ENCODE measurements around the gene SERBP1. TPM values are rescaled to one million over a fixed set of nuclear protein-coding genes. Genes with fewer than 3 reads are reported as not detected.

SERBP1 gene
- total RNA-seq, 1 experiment from 2014 or later: 325 TPM

- DNase-seq (ENCODE audit: low read depth, low spot score) (no peak), ATAC-seq (no peak)
- ChIA-PET POLR2A (no interaction called here), RAD21 (ENCODE audit: low non-redundant PET in 1 of 2, low total read pairs in 2 of 2, uncharacterized antibody in 2 of 2, unreplicated experiment in 2 of 2) (interaction anchor here in 1 of 2 experiments (0.6 kb wide), 1 partner anchor 87 kb away, joined by 5 read pairs; no protein-coding TSS in a partner anchor), CTCF (no interaction called here)
- no peaks in the 10 kb centered on the region for H3K9me3 ChIP-seq (ENCODE audit: control insufficient read depth in 1 of 2, insufficient read depth in 1 of 2, low read depth in 1 of 2, low read length in 2 of 2)
- TF ChIP-seq EZH2 (IDR thresholded peaks at IDR 0.05): no peak
- no peak for TF ChIP-seq SP1 (IDR thresholded peaks at IDR 0.05; ENCODE audit: low read depth)
- TF ChIP-seq ELF1 (IDR thresholded peaks at IDR 0.05; ENCODE audit: borderline replicate concordance, low read depth): no peak
- no peak for TF ChIP-seq POLR2A (IDR thresholded peaks at IDR 0.05; ENCODE audit: borderline replicate concordance, extremely low read depth, insufficient read depth, insufficient read length)
- no peak for TF ChIP-seq ZNF274 (IDR thresholded peaks at IDR 0.05; ENCODE audit: low read depth, low read length)
- no peak for TF ChIP-seq REST (IDR thresholded peaks at IDR 0.05; ENCODE audit: low read depth)
- no TSS peak for BruUV-seq (replicated peaks)
- peaks cover 25% of the 10 kb centered on the region for H3K79me2 ChIP-seq (ENCODE audit: insufficient read depth, low read length)
- no peak overlapping the region for H3K27ac ChIP-seq (ENCODE audit: low read depth, low read length)
- peaks cover 8 to 18% of the 10 kb centered on the region in 2 experiments; a peak in 3 of 4 replicates for H3K36me3 ChIP-seq (ENCODE audit: control insufficient read depth in 1 of 2, insufficient read depth in 2 of 2, low read length in 2 of 2)
- H3K4me1 ChIP-seq (ENCODE audit: control insufficient read depth in 1 of 2, insufficient read depth in 2 of 2, low read length in 2 of 2): peaks cover 7 to 32% of the 10 kb centered on the region in 2 experiments; a peak in 3 of 4 replicates
- no peaks in the 10 kb centered on the region for H3K27me3 ChIP-seq (ENCODE audit: insufficient read depth, low read length)
- no peak overlapping the region for H3K4me2 ChIP-seq (ENCODE audit: low read length)
- H2AFZ ChIP-seq (ENCODE audit: low read depth, low read length, poor library complexity, severe bottlenecking): no peak overlapping the region
- H3K9ac ChIP-seq (ENCODE audit: low read length): no peak overlapping the region
- peaks cover 13% of the 10 kb centered on the region for H4K20me1 ChIP-seq (ENCODE audit: insufficient read depth)
- intact Hi-C loops (cut with micrococcal nuclease): no loop called here
- H3K4me3 ChIP-seq (replicated peaks in 1 of 2; ENCODE audit: low read depth in 1 of 2, low read length in 2 of 2): no peak overlapping the region
- H3K9me2 ChIP-seq (ENCODE audit: insufficient read depth): no peaks in the 10 kb centered on the region
Measured at GRCh38 chr1:67432745-67433144, 2.5 kb upstream of the SERBP1 start.
